ENCODE measurements around the gene KLF5.
A peak's percentile ranks its signal among the peaks of the same experiment; 100 is the strongest.

The KLF5 gene

GRCh38 chr13:73058736-73059459 lies at the start of gene KLF5 (continued):
- TF ChIP-seq KLF9 (tag by site-specific recombination; IDR thresholded peaks at IDR 0.05; ENCODE audit: low read depth), result peak; percentile 89
- no peak for TF ChIP-seq ZNF549 (tag by site-specific recombination; IDR thresholded peaks at IDR 0.05)
- TF ChIP-seq ZNF792 (tag by site-specific recombination; IDR thresholded peaks at IDR 0.05), result no peak
- no peak for TF ChIP-seq ZSCAN5A (tag by site-specific recombination; IDR thresholded peaks at IDR 0.05)
- no peak for TF ChIP-seq ZNF266 (tag by site-specific recombination; IDR thresholded peaks at IDR 0.05; ENCODE audit: low read depth)
- TF ChIP-seq ZNF561 (tag by site-specific recombination; IDR thresholded peaks at IDR 0.05; ENCODE audit: borderline replicate concordance), result peak; percentile 10; the same call in 1 of the 2 replicates
- TF ChIP-seq ZBTB11 (tag by site-specific recombination; conservative IDR thresholded peaks at IDR 0.05; ENCODE audit: low read depth), result no peak
- peak; percentile 39; the same call in 1 of the 2 replicates for TF ChIP-seq HIC1 (tag by site-specific recombination; IDR thresholded peaks at IDR 0.05)
- TF ChIP-seq PRDM2 (tag by site-specific recombination; IDR thresholded peaks at IDR 0.05; ENCODE audit: borderline replicate concordance), result no peak
- no peak for TF ChIP-seq ZNF112 (tag by site-specific recombination; IDR thresholded peaks at IDR 0.05)
- TF ChIP-seq WT1 (tag by site-specific recombination; IDR thresholded peaks at IDR 0.05), result peak; percentile 39; the same call in 1 of the 2 replicates
- peak; percentile 63 for TF ChIP-seq ZNF341 (tag by site-specific recombination; IDR thresholded peaks at IDR 0.05; ENCODE audit: low read depth)
- no peak for TF ChIP-seq ZNF214 (tag by site-specific recombination; IDR thresholded peaks at IDR 0.05; ENCODE audit: borderline replicate concordance)
- no peak for TF ChIP-seq ZBTB7A (tag by site-specific recombination; IDR thresholded peaks at IDR 0.05; ENCODE audit: low read depth)
- no peak for TF ChIP-seq REST (tag by site-specific recombination; IDR thresholded peaks at IDR 0.05)
- no peak for TF ChIP-seq PRDM10 (tag by site-specific recombination; IDR thresholded peaks at IDR 0.05)
- TF ChIP-seq GLI4 (tag by site-specific recombination; IDR thresholded peaks at IDR 0.05), result 0 out of 2 replicates have a peak, but pooled peaks have one; percentile 75
